Activated T-helper 2 cell treated with anti-CD3 and anti-CD28 coated beads, Interferon-gamma antibody, Interleukin-2, Interleukin-4, amounts not matched to agents 10 μg/mL and 5 μg/mL and 100 μg/mL, durations not matched to agents 14 hours and 24 hours and 36 hours (primary cell): ENCODE data around the gene AK5. TPM values are rescaled to one million over a fixed set of nuclear protein-coding genes. Genes with fewer than 3 reads are reported as not detected.

Experiments used
- DNase-seq: peaks from one replicate; pipeline ENCODE4 v3.0.0; 2021; ENCODE audit warnings: low spot score
- H3K27ac Mint-ChIP-seq: one replicate; pipeline ENCODE4 v1.8.0; 2021; ENCODE audit warnings: mixed read lengths
- H3K27me3 Mint-ChIP-seq: one replicate; pipeline ENCODE4 v1.8.0; 2021; ENCODE audit warnings: low read depth, mixed read lengths
- H3K36me3 Mint-ChIP-seq: one replicate; pipeline ENCODE4 v1.8.0; 2021; ENCODE audit warnings: low read depth, mixed read lengths
- H3K4me1 Mint-ChIP-seq: one replicate; pipeline ENCODE4 v1.8.0; 2021; ENCODE audit warnings: low read depth, mixed read lengths
- H3K4me3 Mint-ChIP-seq: one replicate; pipeline ENCODE4 v1.8.0; 2021; ENCODE audit warnings: low read depth, mild to moderate bottlenecking, moderate library complexity, mixed read lengths
- H3K9me3 Mint-ChIP-seq: one replicate; pipeline ENCODE4 v1.8.0; 2021; ENCODE audit warnings: mixed read lengths
- intact Hi-C: fragments of 100-400 bp; cut with micrococcal nuclease; formaldehyde crosslinking; loops from one replicate; pipeline ENCODE4 v1.15.1; 2023
- total RNA-seq: library from RNA; stranded (reverse); gene quantifications from 2 replicates; pipeline ENCODE4 v1.2.3, GENCODE V29; 2022

Gene AK5
- total RNA-seq, 1 donor from 2014 or later: not detected

DNA sequence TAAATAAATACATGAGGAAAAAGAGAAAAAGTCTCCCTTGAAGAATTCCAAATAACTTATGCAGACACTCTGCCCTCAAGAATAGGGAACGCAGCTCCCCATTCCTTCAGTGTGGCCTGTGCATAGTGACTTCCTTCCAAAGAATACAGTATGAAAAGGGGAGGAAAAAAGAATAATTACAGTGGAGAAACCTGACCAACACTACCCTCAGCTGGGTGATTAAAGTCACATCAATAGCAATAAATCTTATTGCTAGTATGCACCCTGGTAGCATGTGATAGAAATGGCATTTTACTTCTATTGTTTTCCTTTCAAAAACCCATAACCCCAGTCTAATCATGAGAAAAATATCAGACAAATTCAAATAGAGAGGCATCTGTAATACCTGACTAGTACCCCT lies 315.5 kb downstream of the AK5 start:
- Mint-ChIP-seq H3K36me3 (peaks cover 24% of the 10 kb centered on the region), H3K27ac (no peak overlapping the region), H3K9me3 (no peaks in the 10 kb centered on the region), H3K4me1 (peaks cover 5% of the 10 kb centered on the region), H3K4me3 (no peak overlapping the region), H3K27me3 (no peaks in the 10 kb centered on the region)
- no peak for DNase-seq
- intact Hi-C loops: no loop called here

- Mint-ChIP-seq H3K36me3 (peaks cover 46% of the 10 kb centered on the region), H3K4me1 (no peaks in the 10 kb centered on the region), H3K9me3 (peaks cover 34% of the 10 kb centered on the region), H3K27ac (no peak overlapping the region), H3K4me3 (no peak overlapping the region), H3K27me3 (no peaks in the 10 kb centered on the region)
- intact Hi-C loops: no loop called here
- DNase-seq: no peak
Measured at GRCh38 chr1:77605246-77606026, 323.6 kb downstream of the AK5 start.

- no peak overlapping the region for H3K27ac Mint-ChIP-seq
Measured at GRCh38 chr1:77608893-77609292, 327.1 kb downstream of the AK5 start.

More at GRCh38 chr1:77608893-77609292, 327.1 kb downstream of the AK5 start:
- no peak for DNase-seq
- intact Hi-C loops: no loop called here
- no peaks in the 10 kb centered on the region for H3K27me3 Mint-ChIP-seq
- peaks cover 64% of the 10 kb centered on the region for H3K36me3 Mint-ChIP-seq
- H3K4me3 Mint-ChIP-seq: no peak overlapping the region
- peaks cover 47% of the 10 kb centered on the region for H3K9me3 Mint-ChIP-seq
- H3K4me1 Mint-ChIP-seq: no peaks in the 10 kb centered on the region

Other genes with a start within 250 kb of the AK5 start
- 16.3 and 19.2 TPM in 2 replicates for gene PIGK, start 62.6 kb upstream of the AK5 start, total RNA-seq